Activated B cell treated with CpG ODN at 0.5 μM for 24 hours (primary cell): Measurements from ENCODE around the gene HDGFL2. TPM values are rescaled to one million over a fixed set of nuclear protein-coding genes. Genes with fewer than 3 reads are reported as not detected.
A peak's percentile ranks its signal among the peaks of the same experiment; 100 is the strongest.

Experiments
- ATAC-seq: fragments of 200-7000 bp; cut with Tn5 transposase; one replicate; pipeline ENCODE4 v1.10.0; 2021; ENCODE audit warnings: low read depth, mild to moderate bottlenecking, moderate library complexity
- CTCF ChIA-PET: fragments of 350-600 bp; sonication (Branson Sonifier 250); formaldehyde crosslinking; loops from one replicate; lab custom pipeline; 2021; ENCODE audit warnings: antibody characterized with exemption; lab: Charles Lee
- POLR2A ChIA-PET: fragments of 350-600 bp; sonication (Branson Sonifier 250); formaldehyde crosslinking; loops from one replicate; lab custom pipeline; 2021; ENCODE audit warnings: antibody characterized with exemption; lab: Charles Lee
- DNase-seq: peaks from one replicate; pipeline ENCODE4 v3.0.0; 2022
- H3K27ac Mint-ChIP-seq: one replicate; pipeline ENCODE4 v1.8.0; 2020; ENCODE audit warnings: mixed read lengths
- H3K27me3 Mint-ChIP-seq: one replicate; pipeline ENCODE4 v1.8.0; 2021; ENCODE audit warnings: mixed read lengths
- H3K36me3 Mint-ChIP-seq: one replicate; pipeline ENCODE4 v1.8.0; 2021; ENCODE audit warnings: low read depth, mixed read lengths
- H3K4me1 Mint-ChIP-seq: one replicate; pipeline ENCODE4 v1.8.0; 2021; ENCODE audit warnings: mixed read lengths
- H3K4me3 Mint-ChIP-seq: one replicate; pipeline ENCODE4 v1.8.0; 2020; ENCODE audit warnings: mild to moderate bottlenecking, mixed read lengths
- H3K9me3 Mint-ChIP-seq: one replicate; pipeline ENCODE4 v1.8.0; 2020; ENCODE audit warnings: mixed read lengths
- CTCF ChIP-seq: fragments of 200-600 bp; IDR thresholded peaks from one replicate; pipeline ENCODE4 v1.8.0; 2022; ENCODE audit warnings: antibody characterized with exemption, mild to moderate bottlenecking
- intact Hi-C: fragments of 100-400 bp; cut with micrococcal nuclease; formaldehyde crosslinking; loops from one replicate; pipeline ENCODE4 v1.15.1; 2024
- total RNA-seq: library from RNA; stranded (reverse); gene quantifications from 2 replicates; pipeline ENCODE4 v1.2.3, GENCODE V29; 2022

The HDGFL2 gene
- total RNA-seq: 44.9 and 49.7 TPM in 2 replicates

DNA sequence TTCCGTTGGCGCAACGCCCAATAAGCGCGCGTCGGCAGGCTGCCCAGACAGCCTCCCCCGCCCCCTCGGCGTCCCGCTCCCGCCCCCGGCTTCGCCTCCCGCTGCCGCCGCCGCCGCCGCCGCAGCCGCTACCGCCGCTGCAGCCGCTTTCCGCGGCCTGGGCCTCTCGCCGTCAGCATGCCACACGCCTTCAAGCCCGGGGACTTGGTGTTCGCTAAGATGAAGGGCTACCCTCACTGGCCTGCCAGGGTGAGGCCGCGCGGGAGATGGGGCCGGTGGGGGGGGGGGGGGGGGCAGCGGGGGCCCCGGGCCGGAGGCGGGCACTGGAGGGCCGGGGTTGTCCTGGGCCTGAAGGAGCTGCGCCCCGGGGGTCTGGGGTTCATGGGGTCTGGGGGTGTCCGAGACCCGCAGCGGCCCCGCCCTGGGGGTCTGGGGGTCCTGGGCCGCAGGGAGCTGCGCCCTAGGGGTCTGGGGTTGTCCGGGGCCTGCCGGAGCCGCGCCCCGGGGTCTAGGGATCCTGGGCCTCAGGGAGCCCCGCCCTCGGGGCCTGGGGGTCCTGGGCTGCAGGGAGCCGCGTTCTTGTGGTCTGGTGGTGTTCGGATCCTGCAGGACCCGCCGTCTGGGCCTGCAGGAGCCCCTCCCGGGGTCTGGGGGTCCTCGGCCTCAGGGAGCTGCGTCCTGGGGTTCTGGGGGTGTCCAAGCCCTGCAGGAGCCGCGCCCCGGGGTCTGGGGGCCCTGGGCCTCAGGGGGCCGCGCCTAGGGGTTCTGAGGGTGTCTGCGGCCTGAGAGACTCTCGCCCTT lies at the start of gene HDGFL2:
TSS of gene HDGFL2 (plus strand) at position 124 of the 801 bp plus-strand sequence. CDS start at position 178, 54 bp downstream.
- no peak for TF ChIP-seq CTCF
- peaks cover 22% of the 10 kb centered on the region for H3K4me1 Mint-ChIP-seq
- no peak within 1 kb of the TSS for H3K27ac Mint-ChIP-seq
- H3K36me3 Mint-ChIP-seq: peaks cover 15% of the 10 kb centered on the region
- H3K9me3 Mint-ChIP-seq: no peaks in the 10 kb centered on the region
- intact Hi-C loops: loop anchor here (2.0 to 5.0 kb wide), 6 partner anchors 105 to 1320 kb away; partner anchors contain the start of genes APBA3, DPP9, DUS3L and MRPL54
- H3K4me3 Mint-ChIP-seq: peak within 1 kb of the TSS; percentile 72
- ChIA-PET POLR2A (interaction anchor here (0.5 to 2.2 kb wide), 13 partner anchors 12 to 1306 kb away, joined by 3 to 26 read pairs (median 5); partner anchors contain the start of genes APBA3, CHAF1A, DPP9 and EBI3), CTCF (interaction anchor here (1.3 kb wide), 2 partner anchors 53 to 204 kb away, joined by 3 read pairs; no protein-coding TSS in a partner anchor)
- DNase-seq (peak; percentile 88), ATAC-seq (no peak)
- no peaks in the 10 kb centered on the region for H3K27me3 Mint-ChIP-seq

GRCh38 chr19:4423416-4424126 lies 48.5 kb upstream of the HDGFL2 start:
- no peaks in the 10 kb centered on the region for H3K4me1 Mint-ChIP-seq
- no peak overlapping the region for H3K27ac Mint-ChIP-seq
- TF ChIP-seq CTCF: no peak
- POLR2A ChIA-PET: no interaction called here
- CTCF ChIA-PET: no interaction called here
- no peak for DNase-seq
- H3K9me3 Mint-ChIP-seq: no peaks in the 10 kb centered on the region
- no peak overlapping the region for H3K4me3 Mint-ChIP-seq
- H3K27me3 Mint-ChIP-seq: no peaks in the 10 kb centered on the region
- peaks cover 20% of the 10 kb centered on the region for H3K36me3 Mint-ChIP-seq
- intact Hi-C loops: no loop called here
- ATAC-seq: no peak

DNA sequence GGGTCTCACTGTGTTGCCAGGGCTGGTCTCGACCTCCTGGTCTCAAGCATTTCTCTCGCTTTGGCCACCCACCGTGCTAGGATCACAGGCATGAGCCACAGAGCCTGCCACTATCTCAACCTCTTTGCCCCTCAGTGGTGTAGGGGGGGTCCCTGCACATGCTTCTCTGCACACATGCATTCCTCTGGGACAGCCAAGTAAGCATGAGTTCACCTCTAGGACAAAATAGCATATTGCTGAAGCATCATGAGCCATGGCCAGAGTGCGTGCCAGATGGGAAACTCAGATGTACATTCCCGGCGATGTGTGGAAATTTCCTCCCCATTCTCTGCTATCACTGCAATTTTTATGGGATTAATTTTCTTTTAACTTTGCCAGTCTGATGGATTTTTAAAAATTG lies 46.6 kb upstream of the HDGFL2 start:
- H3K4me1 Mint-ChIP-seq: peaks cover 8% of the 10 kb centered on the region
- H3K27ac Mint-ChIP-seq: no peak overlapping the region
- DNase-seq (no peak), ATAC-seq (no peak)
- H3K27me3 Mint-ChIP-seq: no peaks in the 10 kb centered on the region
- no peak for TF ChIP-seq CTCF
- H3K4me3 Mint-ChIP-seq: no peak overlapping the region
- intact Hi-C loops: no loop called here
- CTCF ChIA-PET: no interaction called here
- no peaks in the 10 kb centered on the region for H3K9me3 Mint-ChIP-seq
- H3K36me3 Mint-ChIP-seq: peaks cover 24% of the 10 kb centered on the region
- POLR2A ChIA-PET: no interaction called here

DNA sequence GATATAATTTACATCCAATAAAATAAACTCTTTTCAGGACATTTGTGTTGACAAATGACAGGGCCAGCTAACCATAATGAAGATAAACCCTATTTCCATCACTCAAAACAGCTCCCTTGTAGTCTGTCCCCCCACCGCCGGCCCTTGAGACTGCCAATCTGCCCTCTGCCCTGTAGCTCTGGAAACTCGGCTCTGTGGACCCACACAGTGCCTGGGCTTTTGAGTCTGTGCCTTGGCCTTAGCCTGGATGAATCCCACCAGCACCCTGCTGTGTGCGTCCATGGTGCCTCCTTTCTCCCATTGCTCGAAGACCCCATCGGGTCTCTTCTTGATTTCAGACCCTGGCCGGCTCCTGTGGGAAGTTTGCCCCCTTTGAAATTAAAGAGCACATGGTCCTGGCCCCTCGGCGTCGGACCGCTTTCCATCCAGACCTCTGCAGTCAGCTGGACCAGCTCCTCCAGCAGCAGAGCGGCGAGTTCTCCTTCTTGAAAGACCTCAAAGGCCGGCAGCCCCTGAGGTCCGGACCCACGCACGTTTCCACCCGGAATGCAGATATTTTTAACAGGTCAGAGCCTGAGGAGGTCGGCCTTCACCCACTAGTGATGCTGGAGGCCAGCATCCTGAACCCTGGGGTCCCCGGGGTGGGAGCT lies 43.6 kb upstream of the HDGFL2 start:
- Mint-ChIP-seq H3K27me3 (no peaks in the 10 kb centered on the region), H3K36me3 (peaks cover 22% of the 10 kb centered on the region), H3K27ac (no peak overlapping the region), H3K9me3 (no peaks in the 10 kb centered on the region), H3K4me1 (peaks cover 33% of the 10 kb centered on the region), H3K4me3 (no peak overlapping the region)
- DNase-seq (no peak), ATAC-seq (no peak)
- intact Hi-C loops: no loop called here
- ChIA-PET POLR2A (interaction anchor here (0.6 kb wide), 1 partner anchor 20 kb away, joined by 6 read pairs; no protein-coding TSS in a partner anchor), CTCF (no interaction called here)
- TF ChIP-seq CTCF: no peak
